Right kidney (tissue), 1 donor: ENCODE data around the gene ACTL10.

Experiments
- DNase-seq: peaks from one replicate; pipeline ENCODE4 v3.0.0-alpha.2; 2016

Gene ACTL10

GRCh38 chr20:33663161-33664084 is 3.3 kb upstream of the ACTL10 start:
- peak; percentile 87 for DNase-seq

- DNase-seq: no peak
Observed at GRCh38 chr20:33664085-33664761, 2.5 kb upstream of the ACTL10 start.

- no peak for DNase-seq
Observed at GRCh38 chr20:33664762-33665144, 2.0 kb upstream of the ACTL10 start.

- DNase-seq: no peak
Observed at GRCh38 chr20:33667245-33667675, 517 bp downstream of the ACTL10 start.

GRCh38 chr20:33667676-33668465 is 1.1 kb downstream of the ACTL10 start:
- DNase-seq: peak; percentile 86

- no peak for DNase-seq
Observed at GRCh38 chr20:33668466-33669155, 1.9 kb downstream of the ACTL10 start.

- DNase-seq: no peak
Observed at GRCh38 chr20:33669224-33669623, 2.5 kb downstream of the ACTL10 start.

GRCh38 chr20:33669873-33670640 is 3.3 kb downstream of the ACTL10 start:
- no peak for DNase-seq

GRCh38 chr20:33670715-33671499 is 4.2 kb downstream of the ACTL10 start:
- DNase-seq: no peak

GRCh38 chr20:33671573-33672288 is 5.0 kb downstream of the ACTL10 start:
- no peak for DNase-seq

GRCh38 chr20:33672426-33673113 is 5.8 kb downstream of the ACTL10 start:
- DNase-seq: no peak

- DNase-seq: no peak
Observed at GRCh38 chr20:33673114-33673409, 6.3 kb downstream of the ACTL10 start.

- peak; percentile 48 for DNase-seq
Observed at GRCh38 chr20:33673410-33674293, 6.9 kb downstream of the ACTL10 start.

GRCh38 chr20:33674294-33675135 is 7.8 kb downstream of the ACTL10 start, which contains the start of gene NECAB3:
NECAB3 (minus strand) TSS chr20:33674428; CDS start chr20:33674352, 76 bp downstream.
- peak; percentile 81 for DNase-seq

- DNase-seq: no peak
Observed at GRCh38 chr20:33675136-33675959, 8.6 kb downstream of the ACTL10 start.

GRCh38 chr20:33676121-33676520 is 9.4 kb downstream of the ACTL10 start:
- DNase-seq: no peak
